Stimulated activated CD4-positive, alpha-beta T cell treated with anti-CD3 and anti-CD28 coated beads, Interleukin-12 subunit alpha, Interleukin-12 subunit beta, amount 100 ng/mL, for 4 hours (primary cell): Measurements from ENCODE around the gene TRPM4.
"Not testable (repeated sequence)": the region's sequence is repeated elsewhere in the genome, so short reads cannot be mapped to it uniquely, and the experiment has no call there.

Source experiments
- DNase-seq: peaks from one replicate; pipeline ENCODE4 v3.0.0-alpha.2; 2020

The TRPM4 gene

DNA sequence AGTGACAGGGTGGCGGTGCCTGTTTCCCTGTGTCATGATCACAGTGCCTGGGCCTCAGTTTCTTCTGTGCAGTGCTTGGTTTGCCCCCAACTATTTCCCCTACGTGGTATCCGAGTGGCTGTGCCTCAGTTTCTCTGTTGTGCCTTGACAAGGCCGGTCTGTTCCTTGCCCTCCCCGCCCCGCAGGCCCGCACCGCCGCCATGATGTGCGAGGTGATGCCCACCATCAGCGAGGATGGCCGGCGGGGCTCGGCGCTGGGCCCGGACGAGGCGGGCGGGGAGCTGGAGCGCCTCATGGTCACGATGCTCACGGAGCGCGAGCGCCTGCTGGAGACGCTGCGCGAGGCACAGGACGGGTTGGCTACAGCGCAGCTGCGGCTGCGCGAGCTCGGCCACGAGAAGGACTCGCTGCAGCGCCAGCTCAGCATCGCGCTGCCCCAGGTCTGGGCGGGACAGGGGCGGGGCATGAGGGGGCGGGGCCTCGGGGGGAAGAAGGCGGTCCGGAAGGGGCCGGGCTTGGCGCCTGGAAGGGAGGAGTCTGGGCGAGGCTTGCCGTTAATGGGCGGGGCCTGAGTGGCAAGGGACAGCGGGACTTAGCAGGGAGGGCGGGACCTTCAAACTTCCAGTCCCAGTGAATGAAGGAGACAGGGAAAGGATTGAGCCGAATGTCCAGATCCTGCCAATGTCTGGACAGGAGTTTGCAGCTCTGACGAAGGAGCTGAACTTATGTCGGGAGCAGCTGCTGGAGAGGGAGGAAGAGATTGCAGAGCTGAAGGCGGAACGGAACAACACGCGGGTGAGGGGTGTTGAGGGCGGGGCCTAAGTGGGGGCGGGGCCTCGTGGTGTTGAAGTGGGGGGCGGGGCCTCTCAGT lies 29.7 kb upstream of the TRPM4 start:
- peak; percentile 93 for DNase-seq

DNA sequence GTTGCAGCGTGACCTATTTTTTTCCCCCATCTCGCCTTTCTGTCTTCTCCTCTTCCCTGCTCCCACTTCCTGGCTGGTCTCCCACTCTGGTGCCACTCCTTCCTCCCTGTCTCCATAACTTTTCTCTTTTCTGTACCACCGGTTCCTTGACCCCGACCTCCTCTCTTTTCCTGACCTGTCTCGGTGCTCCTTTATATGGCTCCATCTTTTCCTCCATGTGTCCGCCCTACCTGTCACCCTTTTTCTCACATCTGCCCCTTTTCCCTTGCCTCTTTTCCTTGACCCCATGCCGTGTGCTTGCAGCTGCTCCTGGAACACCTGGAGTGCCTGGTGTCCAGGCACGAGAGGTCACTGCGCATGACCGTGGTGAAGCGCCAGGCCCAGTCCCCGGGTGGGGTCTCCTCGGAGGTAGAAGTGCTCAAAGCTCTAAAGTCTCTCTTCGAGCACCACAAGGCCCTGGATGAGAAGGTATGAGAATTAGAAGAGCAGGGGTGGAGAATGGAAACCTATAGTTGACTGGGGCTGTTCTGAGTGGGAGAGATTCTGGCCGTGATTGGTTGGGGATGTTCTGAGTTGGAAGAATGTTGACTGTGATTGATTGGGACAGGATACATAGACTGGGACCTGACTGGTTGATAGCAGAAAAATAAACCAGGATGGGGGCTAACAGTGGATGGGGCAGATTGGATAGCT lies 28.9 kb upstream of the TRPM4 start:
- DNase-seq = no peak

DNA sequence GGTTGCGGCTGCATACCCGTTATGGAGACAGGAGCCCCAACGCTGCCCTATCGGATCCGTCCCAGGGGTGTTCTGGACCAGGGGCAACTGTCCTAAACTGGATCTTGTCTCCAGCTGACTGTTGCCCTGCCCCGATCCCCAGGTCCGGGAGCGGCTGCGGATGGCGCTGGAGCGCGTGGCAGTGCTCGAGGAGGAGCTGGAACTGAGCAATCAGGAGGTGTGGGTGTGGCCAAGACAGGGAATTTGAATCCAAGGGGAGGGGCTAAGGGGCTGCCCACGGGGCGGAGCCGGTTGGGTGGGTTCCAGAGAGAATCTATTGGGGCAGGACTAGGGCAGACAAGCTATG lies 28.4 kb upstream of the TRPM4 start:
- DNase-seq = no peak

DNA sequence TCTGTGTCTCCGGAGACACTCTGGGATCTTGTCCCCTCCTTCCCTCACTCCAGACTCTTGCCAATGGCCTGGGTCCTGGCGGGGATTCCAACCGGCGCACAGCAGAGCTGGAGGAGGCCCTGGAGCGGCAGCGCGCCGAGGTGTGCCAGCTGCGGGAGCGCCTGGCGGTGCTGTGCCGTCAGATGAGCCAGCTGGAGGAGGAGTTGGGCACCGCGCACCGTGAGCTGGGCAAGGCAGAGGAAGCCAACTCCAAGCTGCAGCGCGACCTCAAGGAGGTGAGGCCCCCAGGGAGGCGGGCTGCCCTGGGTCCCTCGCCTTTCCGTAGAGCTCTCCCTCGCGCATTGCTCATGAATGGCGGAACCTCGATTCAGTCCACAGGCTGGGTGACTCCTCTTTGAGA lies 27.3 kb upstream of the TRPM4 start:
- no peak for DNase-seq

DNA sequence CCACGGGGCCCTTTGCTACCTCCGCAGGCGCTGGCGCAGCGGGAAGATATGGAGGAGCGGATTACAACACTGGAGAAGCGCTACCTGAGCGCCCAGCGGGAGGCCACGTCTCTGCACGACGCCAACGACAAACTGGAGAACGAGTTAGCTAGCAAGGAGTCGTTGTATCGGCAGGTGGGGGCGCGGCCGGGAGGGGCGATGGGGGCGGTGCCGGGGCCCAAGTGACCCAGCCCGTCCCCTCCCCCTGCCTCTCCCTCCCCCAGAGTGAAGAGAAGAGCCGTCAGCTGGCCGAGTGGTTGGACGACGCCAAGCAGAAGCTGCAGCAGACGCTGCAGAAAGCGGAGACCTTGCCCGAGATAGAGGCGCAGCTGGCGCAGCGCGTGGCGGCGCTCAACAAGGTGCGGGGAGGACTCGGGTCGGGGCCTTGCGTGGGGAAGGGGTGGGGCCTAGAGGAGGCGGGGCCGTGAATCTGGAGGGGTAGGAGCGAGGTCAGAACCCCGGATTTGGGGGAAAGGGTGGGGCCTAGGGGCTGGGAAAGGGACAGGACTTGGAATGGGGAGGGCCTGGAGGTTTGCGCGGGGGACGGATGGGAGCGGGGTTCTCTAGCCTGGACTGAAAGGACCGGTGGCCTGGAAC lies 24.5 kb upstream of the TRPM4 start:
- DNase-seq = peak; percentile 36

DNA sequence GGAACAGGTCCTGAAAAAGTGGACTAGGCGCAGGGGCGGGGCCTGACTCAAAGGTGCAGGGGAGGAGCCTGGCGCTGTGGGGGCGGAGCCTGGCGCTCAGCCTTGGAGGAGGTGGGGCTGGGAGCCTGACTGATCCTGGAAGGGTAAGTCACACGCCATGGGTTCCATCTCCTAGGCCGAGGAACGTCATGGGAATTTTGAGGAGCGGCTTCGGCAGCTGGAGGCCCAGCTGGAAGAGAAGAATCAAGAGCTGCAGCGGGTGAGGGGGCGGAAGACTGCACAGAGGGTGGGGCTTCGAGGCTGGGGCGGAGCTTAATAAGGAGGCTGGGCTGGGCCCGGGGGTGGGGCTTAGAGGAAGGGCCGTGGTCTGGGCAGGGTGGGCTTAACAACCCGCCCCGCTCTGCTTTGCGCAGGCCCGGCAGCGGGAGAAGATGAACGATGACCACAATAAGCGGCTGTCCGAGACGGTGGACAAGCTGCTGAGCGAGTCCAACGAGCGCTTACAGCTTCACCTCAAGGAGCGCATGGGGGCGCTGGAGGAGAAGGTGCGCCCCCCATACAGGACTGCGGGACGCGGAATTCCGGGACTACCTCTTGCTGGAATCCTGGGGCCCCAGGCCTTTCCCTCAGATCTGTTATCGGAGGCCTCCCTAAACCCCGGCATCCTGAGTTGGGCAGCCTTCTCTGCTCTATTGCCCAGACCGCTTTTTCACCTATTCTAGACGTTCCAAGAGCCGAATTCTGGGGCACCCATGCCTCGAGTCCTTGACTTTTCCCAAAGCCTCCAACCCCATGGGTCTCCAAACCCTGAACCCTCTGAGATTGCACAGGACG lies 23.8 kb upstream of the TRPM4 start:
- peak; percentile 49 for DNase-seq

DNA sequence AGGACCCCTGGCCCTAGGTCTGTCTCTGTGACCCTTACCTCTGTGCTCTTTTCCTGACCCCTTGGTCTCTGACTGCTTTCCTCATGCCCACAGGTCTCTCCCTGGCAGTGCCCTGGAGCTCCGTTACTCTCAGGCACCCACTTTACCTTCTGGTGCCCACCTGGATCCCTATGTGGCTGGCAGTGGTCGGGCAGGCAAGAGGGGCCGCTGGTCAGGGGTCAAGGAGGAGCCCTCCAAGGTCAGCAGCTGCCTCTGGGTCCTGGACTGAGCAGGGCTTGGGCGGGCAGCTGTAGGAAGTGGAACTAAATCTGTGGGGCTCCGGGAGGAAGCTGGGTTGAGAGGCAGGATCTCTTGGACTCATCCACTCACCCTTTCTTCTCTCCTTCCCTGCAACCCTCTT lies 21.9 kb upstream of the TRPM4 start:
- DNase-seq = no peak

DNA sequence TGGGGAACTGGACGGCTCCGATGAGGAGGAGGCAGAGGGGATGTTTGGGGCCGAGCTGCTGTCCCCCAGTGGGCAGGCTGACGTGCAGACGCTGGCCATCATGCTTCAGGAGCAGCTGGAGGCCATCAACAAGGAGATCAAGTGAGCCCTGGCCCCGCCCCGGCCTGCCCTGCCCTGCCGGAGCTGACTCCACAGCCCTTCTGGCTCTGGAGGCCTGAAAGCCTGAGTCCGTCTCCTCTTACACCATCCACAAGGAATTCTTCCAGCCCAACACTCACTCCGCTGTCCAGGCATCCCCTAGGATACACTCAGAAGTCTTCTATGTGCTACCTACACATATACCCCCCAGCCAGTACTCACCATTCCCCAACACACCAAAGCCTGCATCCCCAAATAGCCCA lies 20.8 kb upstream of the TRPM4 start:
- no peak for DNase-seq

DNA sequence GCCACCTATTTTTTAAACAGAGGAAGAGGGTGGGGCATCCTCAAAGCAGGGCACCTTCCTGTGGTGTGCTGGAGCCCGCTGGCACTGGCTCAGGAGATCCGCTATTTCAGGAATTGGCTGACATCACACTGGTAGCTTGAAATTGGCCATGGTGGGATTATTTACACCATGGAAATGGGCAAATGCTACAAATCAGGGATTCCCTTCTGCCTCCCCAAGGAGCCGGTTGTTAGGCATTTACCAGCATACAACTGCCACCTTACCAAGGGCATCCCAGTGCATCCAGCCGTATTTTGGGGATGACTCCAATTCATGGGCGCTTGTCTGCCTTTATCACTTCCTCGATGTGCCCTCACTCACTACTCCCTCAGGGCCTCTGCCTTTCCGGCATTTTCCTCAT lies 16.6 kb upstream of the TRPM4 start:
- no peak for DNase-seq

DNA sequence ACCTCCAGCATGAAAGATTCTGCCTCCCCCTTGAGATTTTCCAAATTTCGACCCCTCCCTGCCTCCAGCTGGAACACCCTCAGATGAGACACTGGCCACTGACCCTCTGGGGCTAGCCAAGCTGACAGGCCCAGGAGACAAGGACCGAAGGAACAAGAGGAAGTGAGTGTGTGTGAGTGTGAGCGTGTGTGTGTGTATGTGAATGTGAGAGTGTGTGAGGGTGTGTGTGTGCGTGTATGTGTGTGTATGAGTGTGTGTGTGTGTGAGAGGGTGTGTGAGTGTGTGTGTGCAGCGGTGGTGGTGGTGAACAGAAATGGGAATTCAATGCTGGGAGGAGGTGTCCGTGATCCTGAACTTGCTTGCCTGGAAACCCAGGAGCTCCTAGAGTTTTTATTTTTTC lies 16.2 kb upstream of the TRPM4 start:
- DNase-seq = no peak

DNA sequence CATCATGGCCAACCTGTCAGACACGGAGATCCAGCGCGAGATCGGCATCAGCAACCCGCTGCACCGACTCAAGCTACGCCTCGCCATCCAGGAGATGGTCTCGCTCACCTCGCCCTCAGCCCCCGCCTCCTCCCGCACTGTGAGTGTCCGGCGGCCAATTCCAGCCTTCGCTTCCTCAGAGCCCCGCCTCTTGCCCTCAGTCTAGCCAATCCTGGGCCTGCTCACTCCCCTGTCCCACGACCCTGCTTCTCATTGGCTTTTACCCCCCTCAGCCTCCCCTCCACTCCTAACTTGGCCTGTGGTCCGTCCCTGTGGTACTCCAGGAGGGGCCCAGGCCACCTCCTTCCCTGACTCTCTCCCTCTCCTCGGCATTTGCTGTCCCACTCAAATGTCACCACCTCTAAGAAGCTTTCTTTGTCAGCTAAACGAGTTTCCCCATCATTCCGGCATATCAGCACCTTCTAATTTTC lies 14.7 kb upstream of the TRPM4 start:
- DNase-seq = peak; percentile 60

DNA sequence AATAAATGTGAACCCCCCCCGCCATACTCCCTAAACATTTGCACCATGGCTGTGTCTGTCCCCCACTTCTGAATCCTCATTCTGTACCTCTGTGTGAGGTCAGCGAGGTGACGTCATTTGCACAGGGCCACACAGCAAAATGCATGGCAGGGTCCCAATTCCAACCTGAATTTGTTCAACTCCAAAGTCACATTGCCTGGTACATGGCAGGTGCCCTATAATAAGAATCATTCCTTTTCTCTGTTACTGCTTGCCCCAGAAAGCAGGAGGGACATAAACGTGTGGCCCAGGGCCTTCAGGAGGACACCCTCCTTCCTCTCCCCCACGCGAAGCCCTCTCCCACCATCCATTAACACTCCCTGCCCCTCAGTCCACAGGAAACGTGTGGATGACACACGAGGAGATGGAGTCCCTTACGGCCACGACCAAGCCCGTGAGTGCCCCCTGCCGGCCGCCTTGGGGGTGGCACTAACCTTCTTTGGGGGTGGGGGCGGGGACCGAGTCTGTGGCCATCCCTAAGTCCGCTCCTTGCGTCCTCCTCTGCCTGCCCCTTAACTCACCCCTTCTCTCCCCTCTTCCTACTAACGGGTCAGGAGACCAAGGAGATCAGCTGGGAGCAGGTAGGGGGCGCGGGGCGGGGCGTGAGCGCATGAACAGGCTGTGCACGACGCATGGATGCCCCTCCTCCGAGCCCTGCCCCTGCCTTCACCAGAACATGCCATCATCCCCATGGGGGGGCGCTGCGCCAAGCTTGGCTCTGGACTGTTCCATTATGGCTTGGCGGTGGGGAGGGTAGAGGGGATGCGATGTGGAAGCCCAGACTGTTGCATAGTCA lies 11.8 kb upstream of the TRPM4 start:
- DNase-seq = peak; percentile 80

DNA sequence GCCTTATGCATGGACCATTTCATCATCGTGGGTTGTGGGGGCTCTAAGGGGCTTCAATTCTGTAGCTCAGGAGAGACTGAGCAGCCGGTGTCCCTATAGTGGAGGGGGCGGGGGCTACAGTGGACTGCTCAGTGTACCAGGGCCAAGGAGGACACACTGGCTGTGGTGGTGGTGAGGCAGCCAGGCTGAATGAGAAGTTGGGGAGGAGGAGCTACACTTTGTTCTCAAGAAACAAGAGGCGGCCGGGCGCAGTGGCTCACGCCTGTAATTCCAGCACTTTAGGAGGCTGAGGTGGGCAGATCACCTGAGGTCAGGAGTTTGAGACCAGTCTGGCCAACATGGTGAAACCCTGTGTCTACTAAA lies 11.2 kb upstream of the TRPM4 start:
- not testable (repeated sequence) for DNase-seq

DNA sequence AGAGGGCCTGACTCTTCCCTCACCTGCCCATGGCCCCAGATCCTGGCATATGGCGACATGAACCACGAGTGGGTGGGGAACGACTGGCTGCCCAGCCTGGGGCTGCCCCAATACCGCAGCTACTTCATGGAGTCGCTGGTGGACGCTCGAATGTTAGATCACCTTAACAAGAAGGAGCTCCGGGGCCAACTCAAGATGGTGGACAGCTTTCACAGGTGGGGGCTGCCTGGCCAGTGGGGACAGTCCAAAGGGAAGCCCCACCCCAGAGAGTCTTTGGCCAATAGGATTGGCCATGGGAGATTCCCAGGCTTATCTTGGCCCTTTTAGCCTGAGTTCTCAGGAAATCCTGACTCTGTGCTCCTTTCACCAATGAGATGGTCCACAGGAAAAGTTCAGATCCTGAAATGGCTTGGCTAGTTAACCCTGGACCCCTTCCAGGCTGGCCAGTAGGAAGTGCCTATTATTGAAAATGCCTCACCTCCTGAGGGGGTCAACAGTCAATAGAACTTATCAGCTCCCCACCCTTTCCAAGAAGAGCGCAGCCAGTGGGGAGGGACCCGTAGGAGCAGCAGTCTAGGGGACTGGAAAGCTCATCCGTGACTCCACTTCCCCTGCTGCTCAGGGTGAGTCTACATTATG lies 9.4 kb upstream of the TRPM4 start:
- no peak for DNase-seq

DNA sequence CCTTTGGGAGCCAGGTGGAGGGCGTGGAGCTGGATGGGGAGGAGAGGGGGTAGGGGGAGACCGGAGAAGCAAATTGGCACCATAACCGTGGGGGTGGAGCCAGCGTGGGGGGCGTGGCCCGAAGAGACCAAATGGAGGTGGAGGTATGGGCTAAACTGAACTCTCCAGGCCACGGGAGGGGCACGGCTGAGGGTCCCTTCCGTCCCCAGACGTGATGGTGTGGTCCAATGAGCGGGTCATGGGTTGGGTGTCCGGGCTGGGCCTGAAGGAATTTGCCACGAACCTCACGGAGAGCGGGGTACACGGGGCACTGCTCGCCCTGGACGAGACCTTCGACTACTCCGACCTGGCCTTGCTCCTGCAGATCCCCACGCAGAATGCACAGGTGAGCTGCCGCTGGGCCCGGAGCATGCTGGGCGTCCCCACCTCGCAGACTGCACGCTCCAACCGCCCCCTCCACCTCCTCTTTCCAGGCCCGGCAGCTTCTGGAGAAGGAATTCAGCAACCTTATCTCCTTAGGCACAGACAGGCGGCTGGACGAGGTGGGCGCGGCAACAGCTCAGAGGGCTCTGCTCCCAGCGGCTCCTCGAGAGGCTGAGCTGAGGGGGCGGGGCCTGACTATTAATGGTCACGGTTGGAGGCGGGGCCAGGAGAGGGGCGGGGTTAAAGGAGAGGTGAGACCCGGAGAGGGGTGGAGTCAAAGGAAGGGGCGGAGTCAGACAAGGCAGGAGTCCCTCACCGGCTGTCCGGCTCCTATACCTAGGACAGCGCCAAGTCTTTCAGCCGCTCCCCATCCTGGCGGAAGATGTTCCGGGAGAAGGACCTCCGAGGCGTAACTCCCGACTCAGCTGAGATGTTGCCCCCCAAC lies 8.6 kb upstream of the TRPM4 start:
- peak; percentile 77 for DNase-seq

DNA sequence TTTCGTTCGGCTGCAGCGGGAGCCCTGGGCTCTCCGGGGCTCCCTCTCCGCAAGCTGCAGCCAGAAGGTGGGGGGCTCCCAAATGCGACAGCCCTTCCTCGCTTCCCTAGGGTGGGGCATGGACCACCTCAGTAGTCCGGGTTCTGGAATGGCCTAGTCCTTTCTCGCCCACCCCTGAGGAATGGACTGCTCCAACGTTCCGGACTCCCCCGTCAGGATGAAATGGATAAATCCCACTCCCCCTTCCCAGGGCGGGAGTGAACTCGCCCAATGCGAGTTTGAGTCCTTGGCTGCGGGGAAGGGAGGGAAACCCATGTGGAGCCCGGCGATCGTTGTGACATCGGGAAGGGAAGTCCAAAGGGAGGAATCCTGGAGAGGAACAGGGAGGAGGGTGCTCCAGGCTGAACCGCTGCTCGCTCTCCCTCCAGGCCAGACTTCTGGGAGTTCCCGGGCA lies 7.9 kb upstream of the TRPM4 start:
- no peak for DNase-seq

DNA sequence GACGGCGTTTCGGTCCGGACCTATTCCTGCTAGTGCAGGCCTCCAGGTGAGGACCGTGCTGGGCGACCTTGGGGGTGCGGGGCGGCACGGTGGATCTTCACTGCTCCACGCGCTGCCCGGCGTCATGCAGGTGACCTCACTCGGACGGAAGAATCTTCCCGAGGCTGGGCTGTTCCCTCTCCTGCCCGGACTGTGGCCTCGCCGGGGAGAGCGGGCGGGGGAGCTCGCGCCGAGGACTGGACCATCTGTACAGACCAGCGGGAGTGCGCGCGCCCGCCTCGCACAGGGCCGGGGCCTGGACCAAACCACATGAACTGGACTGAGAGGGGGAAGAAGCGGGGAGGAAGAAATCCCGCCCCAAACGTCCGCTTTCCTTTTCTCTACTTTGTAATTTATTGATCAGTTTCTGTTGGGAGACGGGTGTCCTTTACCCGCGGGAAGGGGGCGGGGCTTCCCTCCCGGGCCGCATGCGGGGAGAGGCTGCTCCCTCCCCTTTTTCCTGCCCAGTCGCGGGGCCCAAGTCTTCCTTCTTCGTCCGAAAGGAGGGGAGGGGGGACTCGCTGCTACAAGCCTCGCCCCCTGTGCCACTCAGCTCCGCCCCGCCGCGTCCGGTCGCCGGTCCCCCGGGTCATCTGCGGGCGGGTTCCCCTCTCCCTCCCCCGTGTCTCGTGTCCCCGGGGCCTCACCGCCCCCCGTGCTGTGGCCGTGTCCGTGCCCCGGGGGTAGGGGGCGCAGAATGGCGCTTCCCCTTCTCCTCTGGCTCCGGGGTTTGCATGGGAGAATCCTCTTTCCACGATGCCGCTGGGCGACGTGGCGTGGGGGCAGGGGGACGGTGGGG lies 7.3 kb upstream of the TRPM4 start:
- peak; percentile 41 for DNase-seq

DNA sequence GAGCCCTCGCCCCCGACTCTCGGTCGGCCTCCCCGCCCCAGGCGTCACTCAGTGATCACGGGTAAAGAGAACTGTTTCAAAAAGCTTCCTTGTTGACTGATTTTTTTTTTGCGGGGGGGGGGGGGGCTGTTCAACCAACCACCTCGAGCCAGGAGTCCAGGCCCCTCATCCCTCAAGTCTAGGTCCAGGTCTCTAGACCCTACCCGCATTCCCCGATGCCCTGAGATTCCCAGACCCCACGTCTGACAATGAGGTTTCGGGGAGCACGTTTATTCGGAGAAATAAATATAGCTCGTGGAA lies 6.7 kb upstream of the TRPM4 start:
- DNase-seq = no peak

DNA sequence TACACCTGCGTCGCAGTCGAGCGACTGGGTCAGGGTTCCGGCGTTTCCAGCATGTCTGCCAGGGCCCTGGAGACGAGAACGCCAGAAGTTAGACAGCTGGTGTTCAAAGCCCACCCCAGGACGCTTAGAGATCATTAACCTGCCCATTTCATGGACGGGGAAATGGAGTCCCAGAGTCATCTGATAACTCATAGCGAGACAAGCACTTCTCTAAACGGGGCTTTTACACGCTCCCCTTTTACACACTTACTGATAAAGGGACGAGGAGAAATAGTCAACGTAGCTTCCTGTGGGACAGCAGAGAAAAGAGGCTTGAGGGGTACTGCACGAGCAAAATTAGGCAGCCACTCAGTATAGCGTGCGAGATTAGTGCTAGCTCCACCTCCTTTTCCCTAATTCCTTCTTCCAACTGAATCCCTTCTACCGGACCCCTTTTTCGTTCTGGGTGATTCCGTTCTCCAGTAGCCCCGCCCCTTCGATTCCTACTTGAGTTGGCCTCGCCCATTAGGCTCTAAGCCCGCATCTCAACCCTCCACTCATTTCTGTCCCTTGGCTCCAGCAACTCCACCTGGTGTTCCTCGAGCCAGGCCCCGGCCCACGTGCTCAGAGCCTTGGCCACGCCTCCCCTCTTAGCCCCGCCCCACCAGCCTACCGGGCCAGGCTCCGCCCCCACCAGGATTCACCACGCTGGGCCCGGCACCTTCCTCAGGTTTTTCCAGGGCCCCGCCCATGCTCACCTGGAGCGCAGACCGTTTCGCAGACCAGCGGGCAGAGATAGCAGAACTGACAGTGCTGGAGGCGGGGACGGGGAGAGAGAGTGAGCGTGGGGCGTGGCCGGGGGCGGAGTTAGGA lies 6.1 kb upstream of the TRPM4 start:
- no peak for DNase-seq
